ENCODE measurements around the gene C1orf21.
A peak's percentile ranks its signal among the peaks of the same experiment; 100 is the strongest.

Gene C1orf21

GRCh38 chr1:184387476-184388318 lies 868 bp downstream of the C1orf21 start:
- DNase-seq: no peak

DNA sequence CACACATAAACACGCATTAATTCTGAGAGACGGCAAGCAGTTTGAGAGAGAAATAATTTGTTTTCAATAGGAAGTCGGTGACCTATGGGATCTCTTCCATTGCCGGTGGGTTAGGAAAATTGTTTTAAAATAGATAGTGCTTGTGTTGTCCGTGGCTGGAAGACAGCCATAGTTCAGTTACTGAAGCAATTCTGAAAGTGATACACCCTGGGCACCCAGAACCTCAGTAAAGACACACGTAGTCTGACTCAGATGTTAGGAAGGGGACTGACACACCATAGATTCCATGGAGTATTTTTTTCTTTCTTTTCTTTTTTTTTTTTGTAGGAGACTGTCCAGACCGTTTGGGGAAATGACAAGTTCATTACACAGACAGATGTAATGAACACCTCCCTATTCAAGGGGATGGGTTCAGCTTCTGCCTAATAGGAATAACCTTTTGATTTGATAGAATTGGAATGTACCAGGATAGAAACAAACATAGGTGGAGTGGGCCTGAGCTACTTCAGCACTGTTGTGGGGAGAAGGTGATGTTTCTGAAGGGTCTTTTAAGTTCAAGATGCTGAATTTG lies 1.6 kb downstream of the C1orf21 start:
- DNase-seq: peak; percentile 86

DNA sequence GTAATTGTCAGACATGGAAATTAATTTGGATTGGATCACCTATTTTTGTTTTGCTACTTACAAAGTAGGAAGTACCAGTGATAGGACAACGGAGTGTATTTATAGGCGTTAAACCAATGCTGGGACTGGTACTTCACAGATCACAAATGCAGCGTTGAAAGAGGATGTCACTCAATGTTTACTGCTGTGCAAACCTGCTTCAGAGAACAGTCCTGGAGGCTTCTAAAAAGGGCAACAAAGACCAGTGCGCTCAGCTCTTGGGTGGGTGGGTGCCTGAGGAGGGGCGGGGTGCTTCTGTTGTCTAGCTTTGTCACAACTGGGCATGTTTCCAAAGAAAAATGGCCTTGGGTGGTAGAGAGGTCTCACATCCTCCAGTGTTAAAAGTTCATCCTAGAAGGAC lies 2.1 kb downstream of the C1orf21 start:
- no peak for DNase-seq

DNA sequence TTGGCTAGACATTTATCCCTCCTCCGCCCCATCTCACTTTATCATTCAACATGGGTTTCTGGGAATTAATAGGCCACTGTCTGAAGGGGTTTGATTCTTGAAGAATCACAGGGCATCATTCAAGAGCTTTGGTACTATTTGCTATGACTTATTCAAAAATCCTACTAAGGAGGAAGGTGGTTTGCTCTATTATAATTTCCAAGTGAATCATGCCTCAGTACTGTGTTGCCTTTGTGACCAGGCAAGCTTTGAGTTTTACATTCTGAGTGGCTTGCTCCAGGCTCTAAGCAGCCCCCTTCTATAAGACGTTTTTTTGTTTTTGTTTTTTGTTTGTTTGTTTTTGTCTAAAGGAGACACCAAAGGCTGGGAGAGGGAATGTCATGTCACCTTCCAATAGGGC lies 2.6 kb downstream of the C1orf21 start:
- DNase-seq: no peak

- no peak for DNase-seq
Measured at GRCh38 chr1:184390889-184391288, 4.1 kb downstream of the C1orf21 start.

DNA sequence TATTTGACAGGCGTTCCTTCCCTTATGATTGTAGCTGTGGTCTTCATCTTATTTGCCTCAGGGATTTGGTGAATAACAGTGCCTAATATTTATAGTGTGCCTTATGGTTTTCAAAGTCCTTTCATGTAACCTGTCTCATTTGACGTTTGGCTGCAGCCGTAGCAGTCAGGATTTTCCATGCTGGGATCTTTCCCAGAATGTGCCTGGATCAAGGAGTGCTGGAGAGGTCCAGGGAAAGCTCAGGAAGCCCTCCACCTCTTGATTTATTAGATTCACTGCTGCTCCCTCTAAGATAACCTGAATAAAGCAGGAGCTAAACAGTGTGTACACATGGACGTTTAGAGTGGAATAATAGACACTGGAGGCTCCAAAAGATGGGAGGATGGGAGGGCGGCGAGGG lies 5.2 kb downstream of the C1orf21 start:
- DNase-seq: no peak

DNA sequence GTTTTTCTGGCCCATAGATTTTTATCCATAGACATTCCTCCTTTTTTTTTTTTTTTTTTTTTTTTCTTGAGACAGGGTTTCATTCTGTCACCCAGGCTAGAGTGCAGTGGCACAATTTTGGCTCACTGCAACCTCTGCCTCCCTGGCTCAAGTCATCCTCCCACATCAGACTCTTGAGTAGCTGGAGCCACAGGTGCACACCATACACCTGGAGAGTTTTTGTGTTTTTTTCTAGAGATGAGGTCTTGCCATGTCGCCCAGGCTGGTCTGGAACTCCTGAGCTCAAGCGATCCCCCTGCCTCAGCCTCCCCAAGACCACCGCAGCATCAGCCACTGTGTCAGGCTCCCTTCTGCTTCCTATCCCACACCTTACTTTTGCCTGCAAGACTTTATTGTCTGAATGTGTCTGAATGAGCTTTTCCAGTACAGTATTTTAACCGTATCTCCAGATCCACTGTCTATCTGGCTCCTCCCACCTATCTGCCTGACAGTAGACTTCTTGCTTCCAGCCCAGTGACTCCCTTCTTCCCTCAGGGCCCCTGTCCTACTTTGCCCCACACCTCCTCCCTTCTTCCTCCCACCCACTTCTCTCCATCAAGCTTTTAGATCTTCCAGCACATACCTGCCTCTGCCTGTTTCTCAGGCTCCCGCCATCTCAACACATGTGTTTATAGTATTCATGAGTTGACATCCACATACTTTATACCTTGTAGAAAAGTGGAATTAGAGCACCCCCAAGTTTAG lies 6.1 kb downstream of the C1orf21 start:
- DNase-seq: no peak

- no peak for DNase-seq
Measured at GRCh38 chr1:184393962-184394361, 7.1 kb downstream of the C1orf21 start.

DNA sequence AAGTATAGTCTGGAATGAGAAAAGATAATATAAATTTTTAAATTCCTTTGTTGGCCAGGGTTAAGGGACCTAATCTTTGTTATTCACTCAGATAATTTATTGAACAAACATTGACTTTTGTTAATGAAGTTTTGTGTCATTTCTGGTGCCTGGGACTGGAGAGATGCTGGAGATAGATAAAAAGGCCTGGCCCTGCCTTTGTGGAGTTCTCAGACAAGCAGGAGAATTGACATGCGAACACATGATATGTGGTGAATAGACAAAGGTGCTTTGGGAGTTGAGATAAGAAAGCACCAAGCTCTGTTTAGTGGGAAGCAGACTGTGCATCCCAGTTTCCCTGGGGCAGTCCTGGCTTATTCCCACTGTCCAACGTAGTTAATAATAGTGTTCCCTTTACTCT lies 8.5 kb downstream of the C1orf21 start:
- DNase-seq: no peak

DNA sequence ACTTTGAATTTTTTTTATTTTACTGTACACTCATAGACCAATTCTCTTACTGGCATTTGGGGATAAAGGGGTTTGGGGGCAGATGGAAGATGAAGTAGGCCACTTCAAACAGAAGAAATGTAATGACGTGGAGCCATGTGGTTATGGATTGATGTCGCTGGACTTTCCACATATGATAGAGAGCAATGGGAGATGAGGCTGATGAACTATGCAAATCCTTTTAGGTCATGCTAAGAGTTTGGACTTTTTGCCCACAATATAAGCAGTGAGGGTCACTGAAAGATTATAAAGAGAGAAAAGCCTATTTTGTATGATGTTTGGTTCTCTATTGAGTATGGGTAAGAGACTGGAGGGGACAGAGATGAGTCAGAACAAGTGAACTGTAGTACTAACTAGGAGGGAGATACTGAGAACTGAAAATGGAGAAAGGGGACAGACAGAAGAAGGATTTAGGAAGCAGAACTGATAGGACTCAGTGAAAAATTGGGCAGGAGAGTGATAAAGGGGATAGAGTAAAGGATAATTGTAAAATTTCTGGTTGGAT lies 9.2 kb downstream of the C1orf21 start:
- DNase-seq: no peak

DNA sequence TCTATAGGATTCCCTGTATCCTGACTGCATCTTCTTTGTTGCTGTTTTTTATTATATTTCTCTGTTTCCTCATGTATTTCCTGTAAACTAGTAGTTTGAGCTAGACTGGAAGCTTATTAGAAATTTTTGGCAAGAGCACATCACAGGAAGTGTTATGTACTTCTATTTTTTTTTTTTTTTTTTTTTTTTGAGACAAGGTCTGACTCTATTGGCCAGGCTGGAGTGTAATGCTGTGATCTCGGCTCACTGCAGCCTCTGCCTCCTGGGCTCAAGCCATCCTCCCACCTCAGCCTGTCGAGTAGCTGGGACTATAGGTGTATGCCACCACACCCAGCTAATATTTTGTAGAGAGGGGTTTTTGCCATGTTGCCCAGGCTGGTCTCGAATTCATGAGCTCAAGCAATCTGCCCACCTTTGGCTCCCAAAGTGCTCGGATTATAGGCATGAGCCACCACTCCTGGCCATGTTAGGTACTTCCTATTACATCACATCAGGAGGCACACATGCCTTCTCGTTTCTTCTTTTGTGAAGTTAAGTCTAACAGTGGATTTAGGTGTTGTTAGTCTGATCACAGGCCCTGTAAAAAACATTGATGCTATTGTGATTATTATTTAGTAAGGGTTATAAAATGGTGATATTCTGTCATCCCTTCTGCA lies 12.5 kb downstream of the C1orf21 start:
- DNase-seq: no peak

DNA sequence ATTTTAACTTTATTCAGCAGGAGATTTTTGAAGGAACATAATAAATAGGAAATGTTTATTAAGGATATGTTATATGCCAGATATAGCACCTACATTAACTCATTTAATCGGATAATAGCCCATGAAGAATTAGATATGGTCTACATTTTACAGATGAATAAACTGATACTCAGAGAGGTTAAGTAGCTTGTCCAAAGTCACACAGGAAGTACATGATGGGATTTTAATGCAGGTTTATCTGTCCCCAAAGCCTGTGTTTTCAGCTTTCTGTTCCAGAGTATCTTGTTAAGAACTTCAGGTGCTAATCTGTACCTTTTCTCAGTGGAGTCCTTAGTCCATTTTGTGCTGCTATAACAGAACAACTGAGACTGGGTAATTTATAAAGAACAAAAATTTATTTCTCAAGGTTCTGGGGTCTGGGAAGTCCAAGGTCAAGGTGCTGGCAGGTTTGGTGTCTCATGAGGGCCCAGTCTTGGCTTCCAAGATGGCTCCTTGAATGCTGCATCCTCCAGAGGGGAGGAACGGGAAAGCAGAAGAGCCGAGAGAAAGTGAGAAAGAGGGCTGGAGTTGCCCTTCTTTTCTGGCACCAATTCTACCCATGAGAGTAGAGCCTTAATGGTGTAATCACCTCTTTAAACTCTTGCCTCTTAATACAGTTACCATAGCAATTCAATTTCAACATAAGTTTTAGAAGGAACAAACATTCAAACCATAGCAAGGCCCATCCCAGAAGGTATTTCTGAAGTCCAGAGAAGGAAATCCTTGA lies 17.3 kb downstream of the C1orf21 start:
- no peak for DNase-seq

DNA sequence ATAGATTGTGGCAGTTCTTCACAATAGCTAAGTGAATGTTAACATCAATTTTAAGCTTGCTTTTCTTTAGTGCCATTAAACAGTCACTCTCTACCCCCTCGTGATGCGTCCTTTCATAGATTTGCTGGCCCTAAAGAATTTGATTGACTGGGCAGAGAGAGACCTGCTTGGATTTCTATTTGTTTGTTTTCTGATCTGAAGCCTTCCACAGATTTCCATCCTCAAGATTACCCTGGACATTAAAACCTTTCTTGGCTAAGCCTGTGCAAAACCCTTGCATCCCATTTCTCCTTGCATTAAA lies 17.8 kb downstream of the C1orf21 start:
- no peak for DNase-seq

DNA sequence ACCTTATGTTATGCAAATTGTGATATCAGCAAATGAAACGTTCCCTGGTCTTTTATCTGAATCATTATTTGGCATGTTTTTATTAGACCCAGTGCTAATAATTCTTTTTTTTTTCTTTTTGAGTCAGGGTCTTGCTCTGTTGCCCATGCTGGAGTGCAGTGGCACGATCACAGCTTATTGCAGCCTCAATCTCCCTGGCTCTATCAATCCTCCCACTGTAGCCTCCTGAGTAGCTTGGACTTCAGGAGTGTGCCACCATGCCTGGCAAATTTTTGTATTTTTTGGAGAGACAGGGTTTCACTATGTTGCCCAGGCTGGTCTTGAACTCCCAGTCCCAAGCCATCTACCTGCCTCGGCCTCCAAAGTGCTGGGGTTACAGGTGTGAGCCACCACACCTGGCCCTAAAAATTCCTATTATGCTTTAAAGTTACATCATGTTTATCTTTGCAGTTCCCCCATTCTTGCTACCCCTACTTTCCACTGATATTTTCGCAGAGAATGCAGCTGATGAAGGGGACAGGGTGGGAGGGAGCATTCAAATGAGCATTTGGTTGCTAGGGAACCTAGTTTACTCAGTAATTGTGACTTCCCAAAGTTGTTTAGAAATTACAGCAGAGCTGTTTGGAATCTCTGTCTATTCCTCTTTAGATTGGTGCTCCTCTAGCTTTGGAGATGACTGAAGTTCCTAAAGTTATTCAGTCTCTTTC lies 18.4 kb downstream of the C1orf21 start:
- no peak for DNase-seq

GRCh38 chr1:184405801-184406142 lies 18.9 kb downstream of the C1orf21 start:
- DNase-seq: no peak

DNA sequence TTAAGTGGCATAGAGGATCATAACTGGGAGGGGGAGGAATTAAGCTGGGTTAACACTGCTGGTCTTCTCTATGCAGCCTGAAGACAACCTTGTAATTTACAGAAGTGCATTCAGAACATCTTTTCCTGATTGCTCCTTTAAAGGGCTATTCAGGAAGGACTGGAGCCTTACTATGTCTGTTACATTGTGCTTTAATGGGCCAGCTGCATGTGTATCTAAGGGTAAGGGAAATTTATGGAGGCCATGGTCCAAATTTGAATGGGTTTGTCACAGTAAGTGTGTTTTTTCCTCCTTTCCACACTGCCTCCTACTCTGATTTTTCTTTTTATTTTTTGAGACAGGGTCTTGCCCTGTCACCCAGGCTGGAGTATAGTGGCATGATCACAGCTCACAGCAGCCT lies 19.6 kb downstream of the C1orf21 start:
- no peak for DNase-seq

GRCh38 chr1:184407816-184408510 lies 21.1 kb downstream of the C1orf21 start:
- DNase-seq: peak; percentile 31

DNA sequence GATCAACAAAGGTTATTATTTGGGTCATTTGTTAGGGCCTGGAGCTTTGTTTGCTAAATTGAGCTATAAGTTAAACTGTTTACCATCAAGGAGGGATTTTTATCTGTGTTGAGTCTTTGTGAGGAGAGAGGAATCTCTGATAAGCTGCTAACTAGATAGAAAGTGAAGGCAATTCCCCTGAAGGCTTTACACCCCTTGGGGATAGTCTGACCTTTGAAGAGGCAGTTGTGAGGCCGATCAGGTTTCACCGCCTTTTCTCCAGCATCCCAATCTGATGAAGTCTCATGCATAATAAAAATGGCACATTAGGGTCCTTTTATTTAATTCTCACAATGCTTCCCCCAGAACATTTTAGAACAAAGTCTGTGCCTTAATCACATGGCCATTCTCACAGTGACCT lies 21.8 kb downstream of the C1orf21 start:
- DNase-seq: no peak

DNA sequence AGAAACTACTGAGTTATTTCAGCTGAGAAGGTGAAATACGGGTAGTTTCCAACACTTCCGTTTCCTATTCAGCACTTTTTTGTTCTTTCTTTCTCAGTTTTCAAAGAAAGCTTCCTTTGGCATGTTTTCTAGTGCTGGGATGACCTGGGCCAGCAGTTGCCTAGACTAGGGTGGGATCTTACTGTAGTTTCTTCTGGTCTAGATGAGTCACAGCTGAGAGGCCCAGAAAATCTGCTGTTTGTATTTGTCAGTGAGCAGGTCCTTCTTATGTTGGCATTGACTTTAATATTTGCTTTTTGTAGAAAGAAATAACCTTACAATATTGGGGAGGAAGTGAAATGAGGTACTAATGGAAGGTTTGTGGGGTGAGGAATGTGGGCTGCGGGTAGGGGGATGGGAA lies 22.2 kb downstream of the C1orf21 start:
- no peak for DNase-seq

- no peak for DNase-seq
Measured at GRCh38 chr1:184412472-184412871, 25.6 kb downstream of the C1orf21 start.

DNA sequence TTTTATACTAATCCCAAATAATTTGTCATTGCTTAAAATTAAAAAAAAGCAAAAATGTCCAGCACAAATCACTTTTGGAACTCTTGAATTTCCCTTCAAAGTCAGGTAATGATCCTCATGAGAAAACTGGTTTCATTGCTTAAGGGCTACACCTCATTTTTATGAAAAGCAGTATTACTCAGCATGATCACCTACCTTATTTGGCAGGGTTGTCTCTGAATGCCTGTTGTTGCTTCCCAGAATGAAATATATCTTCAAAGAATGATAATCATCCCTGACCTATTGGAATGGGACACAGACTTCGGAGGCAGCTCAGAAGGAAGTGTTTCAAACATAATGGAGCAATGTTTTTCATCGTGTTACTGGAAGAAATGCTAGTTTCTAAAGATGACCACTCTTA lies 29.7 kb downstream of the C1orf21 start:
- DNase-seq: no peak

All from fibroblast of skin of right quadriceps (primary cell).